ENCODE measurements around the gene NPAS2.

NPAS2 gene

DNA sequence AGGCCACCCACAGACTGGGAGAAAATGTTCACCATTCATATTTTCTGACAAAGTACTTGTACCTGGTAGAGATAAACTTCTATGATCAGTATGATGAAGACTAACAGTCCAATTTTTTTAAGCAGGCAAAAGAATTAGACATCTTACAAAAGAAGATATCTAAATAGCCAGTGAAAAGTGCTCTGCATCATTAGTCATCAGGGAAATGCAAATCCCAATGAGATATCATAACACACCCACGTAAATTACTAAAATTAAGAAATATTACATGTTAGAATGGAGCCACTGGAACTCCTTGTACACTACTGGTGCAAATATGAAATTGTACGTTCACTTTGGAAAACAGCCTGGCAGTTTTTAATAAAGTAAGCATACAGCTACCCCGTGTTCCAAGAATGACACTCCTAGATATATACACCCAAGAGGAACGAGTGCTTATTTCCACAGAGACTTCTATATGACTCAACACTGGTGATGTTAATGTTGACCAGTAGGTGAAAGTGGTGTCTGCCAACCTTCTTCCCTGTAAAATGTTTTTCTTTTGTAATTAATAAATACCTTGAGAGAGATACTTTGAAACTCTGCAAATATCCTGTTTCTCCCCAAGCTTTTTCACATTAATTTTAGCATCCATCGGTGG lies 80.3 kb downstream of the NPAS2 start:
- no peak for DNase-seq (ENCODE audit: low read depth in 1 of 2, low spot score in 1 of 2)
- in situ Hi-C loops (cut with HindIII; ENCODE audit: low pct_unique_long_range_greater_than_20kb, low sequenced_read_pairs) = no loop called here
- TF ChIP-seq JUND (IDR thresholded peaks at IDR 0.05; ENCODE audit: low read depth) = no peak

DNA sequence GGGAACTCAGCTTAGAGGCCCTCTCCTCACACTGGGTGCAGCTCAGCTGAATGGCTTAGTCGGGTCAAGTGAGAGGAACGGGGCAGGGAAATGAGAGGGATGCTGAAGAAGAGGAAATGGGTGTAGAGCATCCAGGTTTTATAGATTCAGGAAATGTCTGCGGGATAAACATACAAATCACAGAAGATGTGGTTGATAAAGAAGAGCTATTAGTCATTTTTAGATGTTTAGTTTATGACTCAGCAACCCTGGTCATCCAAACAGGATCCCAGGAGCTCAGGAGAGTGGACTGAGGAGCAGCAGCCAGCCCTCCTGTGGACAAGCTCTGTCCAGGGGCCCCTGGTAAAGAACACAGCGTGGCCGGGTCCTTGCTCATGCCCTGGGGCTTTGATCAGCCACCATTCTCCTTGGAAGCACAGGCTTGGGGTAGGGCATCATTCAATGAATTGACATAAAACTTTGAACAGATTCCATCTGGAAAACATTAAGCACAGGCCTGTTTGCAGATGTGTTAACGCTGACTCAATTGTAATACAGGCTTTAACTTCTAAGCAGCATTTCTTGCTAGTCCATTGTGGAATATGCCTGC lies 83.0 kb downstream of the NPAS2 start:
- peak in 1 of 2 experiments; percentile 45 for DNase-seq (ENCODE audit: low read depth in 1 of 2, low spot score in 1 of 2)
- in situ Hi-C loops (cut with HindIII; ENCODE audit: low pct_unique_long_range_greater_than_20kb, low sequenced_read_pairs) = no loop called here
- TF ChIP-seq JUND (IDR thresholded peaks at IDR 0.05; ENCODE audit: low read depth) = no peak

DNA sequence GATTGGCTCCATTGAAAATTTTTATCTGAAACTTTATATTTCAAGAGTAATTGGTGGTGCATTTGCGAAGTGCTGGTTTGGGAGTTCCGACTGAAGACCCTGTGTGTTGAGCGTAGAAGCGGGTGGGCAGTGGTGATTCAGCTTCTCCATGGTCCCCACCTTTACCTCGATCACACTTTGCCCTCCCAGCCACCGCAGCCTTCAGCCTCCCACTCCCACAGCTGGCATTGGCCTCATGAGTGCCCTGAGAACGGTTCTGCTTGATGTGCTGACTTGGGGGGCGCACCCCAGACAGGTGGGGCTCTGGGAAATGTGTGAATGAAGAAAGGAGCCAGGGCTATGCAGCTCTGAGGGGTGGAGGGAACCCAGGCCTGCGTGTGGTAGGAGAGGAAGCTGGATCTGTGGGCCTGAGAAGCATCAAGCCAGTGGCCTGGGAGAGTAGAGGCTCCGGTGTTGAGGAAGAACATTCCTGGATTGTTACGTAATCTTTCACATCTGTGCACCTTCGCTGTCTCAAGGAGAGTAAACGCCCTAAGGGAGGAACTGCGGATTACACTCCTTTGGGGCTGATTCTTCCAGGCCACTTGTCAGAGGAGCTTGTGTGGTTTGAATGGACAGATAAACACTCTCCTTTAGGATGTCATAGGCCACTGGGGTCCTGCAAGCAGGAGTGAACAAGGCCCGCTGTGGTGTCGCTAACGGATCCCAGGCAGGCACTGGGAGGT lies 83.8 kb downstream of the NPAS2 start:
- in situ Hi-C loops (cut with HindIII; ENCODE audit: low pct_unique_long_range_greater_than_20kb, low sequenced_read_pairs) = no loop called here
- peak in 1 of 2 experiments; percentile 73 for DNase-seq (ENCODE audit: low read depth in 1 of 2, low spot score in 1 of 2)
- TF ChIP-seq JUND (IDR thresholded peaks at IDR 0.05; ENCODE audit: low read depth) = no peak

DNA sequence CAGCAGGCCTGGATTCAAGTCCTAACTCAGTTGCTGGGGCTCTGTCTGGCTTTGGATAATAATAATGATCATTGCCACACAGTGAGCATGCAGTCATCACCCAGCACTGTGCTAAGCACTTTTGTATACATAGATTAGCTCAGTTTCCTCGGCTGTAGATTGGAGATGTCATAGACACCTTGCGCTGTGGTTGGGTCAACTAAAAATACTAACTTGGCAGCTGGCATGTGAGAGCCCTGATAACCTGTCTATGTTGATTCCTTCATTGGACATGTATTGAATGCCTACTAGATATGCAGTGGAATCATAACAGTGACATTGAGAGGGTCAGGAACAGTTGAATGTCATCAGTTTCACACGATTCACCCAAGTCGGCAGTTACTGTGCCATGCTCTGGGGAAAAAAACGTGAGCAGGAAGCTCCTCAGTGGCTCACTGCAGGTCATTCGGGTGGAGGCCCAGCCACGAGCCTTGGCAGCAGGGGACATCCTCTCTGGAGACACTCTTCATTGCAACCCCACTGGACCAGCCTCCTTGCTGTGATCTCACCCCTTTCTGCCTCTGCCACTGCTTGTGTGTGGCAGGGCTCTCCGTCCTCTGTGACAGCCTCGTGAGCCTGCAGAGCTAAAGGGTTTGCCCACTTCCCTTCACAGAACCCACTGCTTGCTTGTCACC lies 85.3 kb downstream of the NPAS2 start:
- no peak for DNase-seq (ENCODE audit: low read depth in 1 of 2, low spot score in 1 of 2)
- in situ Hi-C loops (cut with HindIII; ENCODE audit: low pct_unique_long_range_greater_than_20kb, low sequenced_read_pairs) = no loop called here
- no peak for TF ChIP-seq JUND (IDR thresholded peaks at IDR 0.05; ENCODE audit: low read depth)

DNA sequence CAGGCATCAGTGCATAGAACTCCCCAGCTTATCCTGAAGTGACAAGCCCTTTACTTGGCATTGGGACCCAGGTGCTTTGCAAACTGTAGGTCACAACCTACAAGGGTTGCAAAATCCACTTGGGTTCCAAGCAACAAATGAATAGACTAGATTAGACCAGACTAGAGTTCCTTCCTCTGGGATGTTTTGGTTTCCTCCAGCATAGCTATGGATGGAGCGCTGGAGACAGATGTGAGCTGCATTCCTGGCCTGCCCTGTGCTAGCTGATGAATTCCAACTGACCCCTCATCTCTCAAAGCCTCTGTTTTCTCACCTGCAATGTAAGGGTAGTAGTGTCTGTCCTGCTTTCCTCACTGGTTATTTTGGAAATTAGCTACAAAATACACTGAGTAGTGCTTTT lies 86.2 kb downstream of the NPAS2 start:
- in situ Hi-C loops (cut with HindIII; ENCODE audit: low pct_unique_long_range_greater_than_20kb, low sequenced_read_pairs) = no loop called here
- no peak for TF ChIP-seq JUND (IDR thresholded peaks at IDR 0.05; ENCODE audit: low read depth)

DNA sequence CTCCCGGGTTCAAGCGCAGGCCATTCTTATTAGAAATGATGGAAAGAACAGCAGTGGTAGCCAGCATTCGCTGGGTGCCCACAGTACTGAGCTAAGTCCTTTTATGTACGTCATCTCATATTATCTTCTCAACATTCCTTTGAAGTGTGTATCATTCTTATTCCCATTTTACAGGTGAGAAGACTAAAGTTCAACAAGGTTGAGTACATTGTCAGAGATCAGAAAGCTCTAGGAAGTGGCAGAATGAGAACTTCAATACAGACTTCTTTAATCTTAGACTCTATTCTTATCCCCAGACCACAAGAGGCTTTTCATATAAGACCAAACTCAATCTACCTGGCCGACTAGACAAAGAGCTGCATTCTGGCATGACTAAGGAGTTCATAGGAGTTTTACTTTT lies 86.7 kb downstream of the NPAS2 start:
- DNase-seq (ENCODE audit: low read depth in 1 of 2, low spot score in 1 of 2) = no peak
- in situ Hi-C loops (cut with HindIII; ENCODE audit: low pct_unique_long_range_greater_than_20kb, low sequenced_read_pairs) = no loop called here
- TF ChIP-seq JUND (IDR thresholded peaks at IDR 0.05; ENCODE audit: low read depth) = no peak

More for the DNA sequence above, 86.2 kb downstream of the NPAS2 start:
- no peak for DNase-seq (ENCODE audit: low read depth in 1 of 2, low spot score in 1 of 2)

DNA sequence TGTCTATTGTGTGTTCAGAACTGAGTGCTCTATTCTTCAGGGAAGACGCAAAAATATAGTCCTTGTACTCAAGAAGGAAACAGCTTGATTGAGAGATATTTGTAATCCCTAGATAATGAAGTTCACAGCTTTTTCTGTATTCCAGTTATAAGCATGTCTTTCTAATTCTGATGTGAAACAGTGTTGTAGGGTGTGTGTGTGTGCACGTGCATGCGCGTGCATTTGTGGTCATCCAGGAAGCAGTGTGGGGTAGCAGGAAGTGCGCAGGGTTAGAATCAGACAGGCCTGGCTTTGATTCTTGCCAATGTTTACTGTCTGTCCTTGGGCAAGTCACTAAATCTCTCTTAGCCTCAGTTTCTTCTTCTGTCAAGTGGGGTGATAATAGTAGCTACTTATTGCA lies 87.9 kb downstream of the NPAS2 start:
- DNase-seq (ENCODE audit: low read depth in 1 of 2, low spot score in 1 of 2) = no peak
- in situ Hi-C loops (cut with HindIII; ENCODE audit: low pct_unique_long_range_greater_than_20kb, low sequenced_read_pairs) = no loop called here
- no peak for TF ChIP-seq JUND (IDR thresholded peaks at IDR 0.05; ENCODE audit: low read depth)

DNA sequence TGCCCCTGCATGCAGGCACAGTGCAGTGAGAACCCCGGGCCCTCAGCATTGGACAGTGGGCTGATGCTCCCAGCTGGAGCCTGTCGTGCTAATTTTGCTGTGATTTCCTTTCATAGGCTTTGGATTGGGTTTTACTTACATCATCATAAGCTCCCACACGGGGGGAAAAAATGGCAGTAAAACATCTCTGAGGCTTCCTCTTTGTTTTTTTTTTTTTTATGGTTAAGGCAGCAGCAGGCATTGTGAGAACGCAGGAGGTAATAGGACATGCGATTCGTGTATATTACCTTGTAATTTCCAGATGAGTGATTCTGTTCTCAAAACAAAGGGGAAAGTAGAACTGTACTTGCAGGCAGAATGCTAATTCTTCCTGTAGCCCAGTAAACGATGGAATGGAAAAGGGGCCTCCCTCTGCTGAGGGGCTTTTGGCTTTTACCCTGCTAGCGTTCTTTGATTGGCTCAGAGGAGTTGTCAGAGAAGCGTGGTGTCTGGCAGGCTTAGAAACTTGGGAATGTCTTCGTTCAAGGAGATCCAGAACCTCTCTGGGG lies 89.7 kb downstream of the NPAS2 start:
- no peak for TF ChIP-seq JUND (IDR thresholded peaks at IDR 0.05; ENCODE audit: low read depth)
- no peak for DNase-seq (ENCODE audit: low read depth in 1 of 2, low spot score in 1 of 2)
- in situ Hi-C loops (cut with HindIII; ENCODE audit: low pct_unique_long_range_greater_than_20kb, low sequenced_read_pairs) = no loop called here

DNA sequence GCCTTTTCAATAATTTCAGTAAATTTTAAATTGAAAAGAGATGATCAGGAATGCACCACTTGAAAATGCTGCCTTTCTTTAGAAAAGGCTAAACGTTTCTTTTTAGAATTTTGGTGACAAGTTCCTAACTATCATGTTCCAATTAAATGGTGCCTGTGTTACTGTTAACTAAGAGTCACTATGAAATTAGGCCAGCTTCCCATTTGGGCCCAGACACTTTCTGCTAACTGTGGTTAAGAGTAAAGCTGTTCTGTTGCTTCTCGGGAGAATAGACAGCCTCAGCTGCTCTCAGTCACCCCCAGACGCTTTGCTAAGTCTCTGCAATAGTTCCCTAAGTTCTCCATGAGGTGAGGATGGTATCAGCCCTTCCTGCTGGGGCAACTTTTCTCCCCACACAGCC lies 90.2 kb downstream of the NPAS2 start:
- DNase-seq (ENCODE audit: low read depth in 1 of 2, low spot score in 1 of 2) = no peak
- TF ChIP-seq JUND (IDR thresholded peaks at IDR 0.05; ENCODE audit: low read depth) = no peak
- in situ Hi-C loops (cut with HindIII; ENCODE audit: low pct_unique_long_range_greater_than_20kb, low sequenced_read_pairs) = no loop called here

DNA sequence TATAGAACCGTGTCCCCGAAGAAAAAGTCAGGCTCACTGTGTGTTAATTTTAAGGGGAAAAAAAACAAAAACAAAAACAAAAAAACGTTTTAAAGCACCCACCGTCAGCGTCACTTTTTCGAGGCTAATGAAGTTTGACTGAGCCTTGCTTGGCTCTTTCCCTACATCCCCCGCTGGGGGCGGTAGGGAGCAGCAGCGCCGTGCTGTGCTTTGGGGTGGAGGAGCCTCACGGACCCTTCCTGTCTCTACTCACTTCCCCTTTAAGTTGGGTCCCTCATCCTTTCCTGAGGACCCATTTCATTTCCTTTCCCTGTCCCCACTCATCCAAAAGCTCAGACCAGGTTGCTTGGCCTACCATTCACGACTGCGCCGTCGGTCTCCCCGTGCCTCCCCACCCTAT lies 99.4 kb downstream of the NPAS2 start:
- no peak for DNase-seq (ENCODE audit: low read depth in 1 of 2, low spot score in 1 of 2)
- in situ Hi-C loops (cut with HindIII; ENCODE audit: low pct_unique_long_range_greater_than_20kb, low sequenced_read_pairs) = no loop called here
- no peak for TF ChIP-seq JUND (IDR thresholded peaks at IDR 0.05; ENCODE audit: low read depth)

DNA sequence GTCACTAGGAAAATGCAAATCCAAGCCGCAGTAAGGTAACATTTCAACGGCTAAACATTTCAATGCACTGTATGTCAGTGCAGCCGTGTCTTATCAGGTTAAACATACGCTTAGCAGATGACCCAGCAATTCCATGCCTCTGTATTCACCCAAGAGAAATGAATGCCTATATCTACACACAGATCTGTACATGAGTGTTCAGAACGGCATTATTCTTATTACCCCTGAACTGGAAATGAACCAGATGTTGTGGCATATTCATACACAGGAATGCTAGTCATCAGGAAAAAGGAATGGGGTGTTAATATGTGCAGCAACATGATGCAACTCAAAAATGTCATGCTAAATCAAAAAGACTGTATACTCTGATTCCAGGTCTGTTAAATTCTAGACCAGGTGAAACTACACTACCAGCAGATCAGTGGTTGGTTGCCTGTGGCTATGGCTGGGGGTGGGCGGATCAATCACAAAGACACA lies 101.8 kb downstream of the NPAS2 start:
- in situ Hi-C loops (cut with HindIII; ENCODE audit: low pct_unique_long_range_greater_than_20kb, low sequenced_read_pairs) = no loop called here
- no peak for DNase-seq (ENCODE audit: low read depth in 1 of 2, low spot score in 1 of 2)
- TF ChIP-seq JUND (IDR thresholded peaks at IDR 0.05; ENCODE audit: low read depth) = no peak

DNA sequence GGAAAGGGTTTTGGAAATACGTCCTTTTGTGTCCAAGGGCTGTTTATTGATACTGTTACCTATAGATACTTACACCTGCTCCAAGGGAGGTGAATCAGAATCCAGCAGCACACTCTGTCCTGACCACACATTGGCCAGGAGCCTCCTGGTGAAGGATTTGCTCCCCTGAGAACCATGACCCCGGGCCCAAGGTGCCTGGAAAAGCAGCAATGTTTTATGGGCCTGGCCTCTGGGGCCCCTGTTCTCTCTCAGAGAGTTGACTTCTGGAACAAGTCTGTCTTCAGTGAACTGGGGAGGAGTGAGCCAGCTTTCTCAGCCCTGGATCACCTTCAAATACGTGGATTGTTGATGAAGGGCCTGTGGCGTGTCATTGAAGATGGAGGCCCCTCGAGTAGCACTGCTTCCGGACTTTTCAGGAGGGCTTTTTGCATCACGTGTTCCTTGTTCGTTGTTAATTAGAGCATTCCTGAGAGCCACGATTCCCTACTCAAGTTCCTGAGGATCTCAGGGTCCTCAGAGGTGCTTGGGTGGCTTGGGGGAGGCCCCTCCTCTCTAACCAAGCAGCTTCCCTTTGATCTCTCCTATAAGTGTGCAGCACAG lies 103.6 kb downstream of the NPAS2 start:
- no peak for DNase-seq (ENCODE audit: low read depth in 1 of 2, low spot score in 1 of 2)
- no peak for TF ChIP-seq JUND (IDR thresholded peaks at IDR 0.05; ENCODE audit: low read depth)
- in situ Hi-C loops (cut with HindIII; ENCODE audit: low pct_unique_long_range_greater_than_20kb, low sequenced_read_pairs) = no loop called here

Measured in T47D (cell line).